ENCODE data around the gene NETO1.

NETO1 gene

DNA sequence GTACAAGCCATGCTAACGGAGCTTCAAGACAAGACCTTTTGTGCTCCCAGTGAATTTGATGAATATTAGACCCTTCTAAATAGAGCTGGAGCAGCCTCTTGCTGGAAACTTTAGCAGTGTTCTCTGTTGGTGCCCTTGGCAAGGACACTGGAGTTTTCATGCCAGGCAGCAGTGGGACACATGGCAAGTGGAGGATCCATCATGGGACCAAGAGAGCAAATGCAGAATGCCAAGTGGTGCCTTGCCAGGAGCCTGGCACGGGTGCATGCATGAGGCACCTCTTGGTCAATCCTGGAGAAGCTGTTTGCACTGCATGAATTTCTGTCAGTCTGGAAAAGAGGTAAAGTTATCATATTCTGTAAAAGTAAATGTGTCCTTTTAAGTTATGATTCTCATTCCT, 59.1 kb downstream of the NETO1 start:
- Histone ChIP-seq H3K27ac (no peak overlapping the region), H3K36me3 (no peaks in the 10 kb centered on the region), H3K4me3 (ENCODE audit: low read depth in 1 of 2, low read length in 1 of 2) (no peak overlapping the region), H3K27me3 (no peaks in the 10 kb centered on the region), H3K9me3 (no peaks in the 10 kb centered on the region), H3K4me1 (ENCODE audit: control insufficient read depth in 1 of 2, insufficient read depth in 1 of 2, low read depth in 1 of 2, low read length in 1 of 2) (no peaks in the 10 kb centered on the region)
- TF ChIP-seq CTCF (IDR thresholded peaks at IDR 0.05): no peak

- Histone ChIP-seq H3K27me3 (no peaks in the 10 kb centered on the region), H3K4me1 (ENCODE audit: control insufficient read depth in 1 of 2, insufficient read depth in 1 of 2, low read depth in 1 of 2, low read length in 1 of 2) (no peaks in the 10 kb centered on the region), H3K27ac (no peak overlapping the region), H3K9me3 (no peaks in the 10 kb centered on the region), H3K36me3 (no peaks in the 10 kb centered on the region), H3K4me3 (ENCODE audit: low read depth in 1 of 2, low read length in 1 of 2) (no peak overlapping the region)
- no peak for TF ChIP-seq CTCF (IDR thresholded peaks at IDR 0.05)
These were observed 68.7 kb downstream of the NETO1 start for GRCh38 chr18:72799106-72799505.

GRCh38 chr18:72783530-72783929, 84.3 kb downstream of the NETO1 start:
- Histone ChIP-seq H3K4me1 (ENCODE audit: control insufficient read depth in 1 of 2, insufficient read depth in 1 of 2, low read depth in 1 of 2, low read length in 1 of 2) (no peaks in the 10 kb centered on the region), H3K27ac (no peak overlapping the region), H3K36me3 (no peaks in the 10 kb centered on the region), H3K9me3 (no peaks in the 10 kb centered on the region), H3K4me3 (ENCODE audit: low read depth in 1 of 2, low read length in 1 of 2) (no peak overlapping the region), H3K27me3 (no peaks in the 10 kb centered on the region)
- no peak for TF ChIP-seq CTCF (IDR thresholded peaks at IDR 0.05)

DNA sequence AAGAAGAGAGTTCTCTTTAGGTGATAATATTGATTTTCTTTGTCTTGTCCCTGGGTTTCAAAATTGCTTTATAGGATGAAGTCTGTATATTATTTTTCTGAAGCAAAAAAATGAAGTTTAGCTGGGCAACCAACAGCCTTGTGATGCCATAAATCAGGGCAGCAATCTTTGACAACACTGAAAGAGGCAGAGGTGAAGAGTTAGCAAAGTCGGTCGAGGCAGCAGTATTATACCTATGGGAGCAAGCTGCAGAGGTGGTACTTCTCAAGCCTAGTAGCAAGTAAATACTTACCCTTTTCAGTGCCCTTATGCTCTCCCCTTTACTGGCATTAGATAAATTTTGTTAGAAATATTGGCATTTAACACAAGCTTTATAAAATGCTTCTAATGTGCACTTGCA, 92.9 kb downstream of the NETO1 start:
- Histone ChIP-seq H3K4me1 (ENCODE audit: control insufficient read depth in 1 of 2, insufficient read depth in 1 of 2, low read depth in 1 of 2, low read length in 1 of 2) (no peaks in the 10 kb centered on the region), H3K9me3 (no peaks in the 10 kb centered on the region), H3K4me3 (ENCODE audit: low read depth in 1 of 2, low read length in 1 of 2) (no peak overlapping the region), H3K27me3 (no peaks in the 10 kb centered on the region), H3K27ac (no peak overlapping the region), H3K36me3 (no peaks in the 10 kb centered on the region)
- TF ChIP-seq CTCF (IDR thresholded peaks at IDR 0.05): no peak

GRCh38 chr18:72772916-72773315, 94.9 kb downstream of the NETO1 start:
- TF ChIP-seq CTCF (IDR thresholded peaks at IDR 0.05): no peak
- Histone ChIP-seq H3K9me3 (no peaks in the 10 kb centered on the region), H3K36me3 (no peaks in the 10 kb centered on the region), H3K27ac (no peak overlapping the region), H3K4me1 (ENCODE audit: control insufficient read depth in 1 of 2, insufficient read depth in 1 of 2, low read depth in 1 of 2, low read length in 1 of 2) (no peaks in the 10 kb centered on the region), H3K27me3 (no peaks in the 10 kb centered on the region), H3K4me3 (ENCODE audit: low read depth in 1 of 2, low read length in 1 of 2) (no peak overlapping the region)

GRCh38 chr18:72768681-72769229, 99.0 kb downstream of the NETO1 start:
- Histone ChIP-seq H3K27me3 (no peaks in the 10 kb centered on the region), H3K36me3 (no peaks in the 10 kb centered on the region), H3K27ac (no peak overlapping the region), H3K4me3 (ENCODE audit: low read depth in 1 of 2, low read length in 1 of 2) (no peak overlapping the region), H3K9me3 (no peaks in the 10 kb centered on the region), H3K4me1 (ENCODE audit: control insufficient read depth in 1 of 2, insufficient read depth in 1 of 2, low read depth in 1 of 2, low read length in 1 of 2) (no peaks in the 10 kb centered on the region)
- TF ChIP-seq CTCF (IDR thresholded peaks at IDR 0.05): no peak
